HL-60 (cell line): Measurements from ENCODE around the gene TEX48.

Source experiments
- DNase-seq, 2 experiments: peaks; one replicate each; pipeline ENCODE4 v3.0.0-alpha.2; 2010 to 2020; ENCODE audit warnings: low read depth in 1 of 2, low spot score in 1 of 2
- H3K27ac ChIP-seq: fragments of 250-450 bp; sonication (Bioruptor Pico); replicated peaks from 2 replicates; pipeline ENCODE4 v1.5.1; 2020; ENCODE audit warnings: mild to moderate bottlenecking, moderate library complexity
- H3K27me3 ChIP-seq: fragments of 250-450 bp; sonication (Bioruptor Pico); 2 replicates; pipeline ENCODE4 v1.5.1; 2021; ENCODE audit warnings: mild to moderate bottlenecking, moderate library complexity; ENCODE audit not compliant: insufficient read depth, poor library complexity, severe bottlenecking
- H3K4me3 ChIP-seq: replicated peaks from 2 replicates; pipeline ENCODE4 v1.5.1; 2011; ENCODE audit warnings: mild to moderate bottlenecking, control low read depth, low read length; ENCODE audit not compliant: insufficient read depth
- GABPA ChIP-seq: IDR thresholded peaks from 2 replicates; pipeline ENCODE4 v1.6.1; 2012; ENCODE audit warnings: low read depth
- POLR2AphosphoS5 ChIP-seq: IDR thresholded peaks from 2 replicates; pipeline ENCODE4 v1.6.1; 2012; ENCODE audit warnings: low read depth
- SPI1 ChIP-seq: IDR thresholded peaks from 2 replicates; pipeline ENCODE4 v1.6.1; 2012; ENCODE audit warnings: low read depth, mild to moderate bottlenecking, borderline replicate concordance
- TF ChIP-seq, protein P1 (sequence below): IDR thresholded peaks from one replicate; pipeline ENCODE4 v1.5.1; 2011; ENCODE audit warnings: low read length, control low read depth, inconsistent platforms; ENCODE audit not compliant: insufficient read depth
- TF ChIP-seq, protein P2 (sequence below): IDR thresholded peaks from 2 replicates; pipeline ENCODE4 v1.6.1; 2012; ENCODE audit warnings: low read depth; ENCODE audit not compliant: insufficient replicate concordance

The TEX48 gene

DNA sequence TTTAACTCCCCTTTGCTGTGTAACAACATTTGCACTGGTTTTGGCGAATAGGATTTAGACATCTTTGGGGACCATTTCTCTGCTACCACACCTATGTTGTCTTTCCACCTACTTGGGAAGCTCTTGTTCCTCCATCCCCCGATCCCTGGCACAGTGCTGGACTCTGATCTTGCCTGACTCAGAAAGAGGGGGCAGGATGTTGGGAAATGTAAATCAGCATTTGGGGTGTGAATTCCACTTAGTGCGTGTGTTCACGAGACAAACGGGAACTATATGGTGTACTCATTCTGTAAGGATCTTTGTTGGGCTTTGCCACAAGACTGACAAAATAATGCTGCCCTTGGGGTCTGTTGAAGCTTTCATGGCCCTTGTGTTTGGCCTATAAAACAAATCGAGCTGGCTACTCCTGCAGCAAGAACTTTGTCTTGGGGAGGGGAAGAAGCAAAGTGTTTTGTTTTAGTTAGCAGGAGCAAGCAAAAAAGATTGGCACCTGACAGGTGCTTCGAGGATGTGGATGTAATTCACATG lies 52.4 kb downstream of the TEX48 start:
- Histone ChIP-seq H3K27ac (no peak overlapping the region), H3K27me3 (no peaks in the 10 kb centered on the region), H3K4me3 (no peak overlapping the region)
- no peak for TF ChIP-seq POLR2AphosphoS5
- no peak for TF ChIP-seq SPI1
- TF ChIP-seq, protein P1, sequence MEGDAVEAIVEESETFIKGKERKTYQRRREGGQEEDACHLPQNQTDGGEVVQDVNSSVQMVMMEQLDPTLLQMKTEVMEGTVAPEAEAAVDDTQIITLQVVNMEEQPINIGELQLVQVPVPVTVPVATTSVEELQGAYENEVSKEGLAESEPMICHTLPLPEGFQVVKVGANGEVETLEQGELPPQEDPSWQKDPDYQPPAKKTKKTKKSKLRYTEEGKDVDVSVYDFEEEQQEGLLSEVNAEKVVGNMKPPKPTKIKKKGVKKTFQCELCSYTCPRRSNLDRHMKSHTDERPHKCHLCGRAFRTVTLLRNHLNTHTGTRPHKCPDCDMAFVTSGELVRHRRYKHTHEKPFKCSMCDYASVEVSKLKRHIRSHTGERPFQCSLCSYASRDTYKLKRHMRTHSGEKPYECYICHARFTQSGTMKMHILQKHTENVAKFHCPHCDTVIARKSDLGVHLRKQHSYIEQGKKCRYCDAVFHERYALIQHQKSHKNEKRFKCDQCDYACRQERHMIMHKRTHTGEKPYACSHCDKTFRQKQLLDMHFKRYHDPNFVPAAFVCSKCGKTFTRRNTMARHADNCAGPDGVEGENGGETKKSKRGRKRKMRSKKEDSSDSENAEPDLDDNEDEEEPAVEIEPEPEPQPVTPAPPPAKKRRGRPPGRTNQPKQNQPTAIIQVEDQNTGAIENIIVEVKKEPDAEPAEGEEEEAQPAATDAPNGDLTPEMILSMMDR = no peak
- TF ChIP-seq, protein P2, sequence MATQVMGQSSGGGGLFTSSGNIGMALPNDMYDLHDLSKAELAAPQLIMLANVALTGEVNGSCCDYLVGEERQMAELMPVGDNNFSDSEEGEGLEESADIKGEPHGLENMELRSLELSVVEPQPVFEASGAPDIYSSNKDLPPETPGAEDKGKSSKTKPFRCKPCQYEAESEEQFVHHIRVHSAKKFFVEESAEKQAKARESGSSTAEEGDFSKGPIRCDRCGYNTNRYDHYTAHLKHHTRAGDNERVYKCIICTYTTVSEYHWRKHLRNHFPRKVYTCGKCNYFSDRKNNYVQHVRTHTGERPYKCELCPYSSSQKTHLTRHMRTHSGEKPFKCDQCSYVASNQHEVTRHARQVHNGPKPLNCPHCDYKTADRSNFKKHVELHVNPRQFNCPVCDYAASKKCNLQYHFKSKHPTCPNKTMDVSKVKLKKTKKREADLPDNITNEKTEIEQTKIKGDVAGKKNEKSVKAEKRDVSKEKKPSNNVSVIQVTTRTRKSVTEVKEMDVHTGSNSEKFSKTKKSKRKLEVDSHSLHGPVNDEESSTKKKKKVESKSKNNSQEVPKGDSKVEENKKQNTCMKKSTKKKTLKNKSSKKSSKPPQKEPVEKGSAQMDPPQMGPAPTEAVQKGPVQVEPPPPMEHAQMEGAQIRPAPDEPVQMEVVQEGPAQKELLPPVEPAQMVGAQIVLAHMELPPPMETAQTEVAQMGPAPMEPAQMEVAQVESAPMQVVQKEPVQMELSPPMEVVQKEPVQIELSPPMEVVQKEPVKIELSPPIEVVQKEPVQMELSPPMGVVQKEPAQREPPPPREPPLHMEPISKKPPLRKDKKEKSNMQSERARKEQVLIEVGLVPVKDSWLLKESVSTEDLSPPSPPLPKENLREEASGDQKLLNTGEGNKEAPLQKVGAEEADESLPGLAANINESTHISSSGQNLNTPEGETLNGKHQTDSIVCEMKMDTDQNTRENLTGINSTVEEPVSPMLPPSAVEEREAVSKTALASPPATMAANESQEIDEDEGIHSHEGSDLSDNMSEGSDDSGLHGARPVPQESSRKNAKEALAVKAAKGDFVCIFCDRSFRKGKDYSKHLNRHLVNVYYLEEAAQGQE = no peak
- no peak for TF ChIP-seq GABPA
- DNase-seq = no peak

DNA sequence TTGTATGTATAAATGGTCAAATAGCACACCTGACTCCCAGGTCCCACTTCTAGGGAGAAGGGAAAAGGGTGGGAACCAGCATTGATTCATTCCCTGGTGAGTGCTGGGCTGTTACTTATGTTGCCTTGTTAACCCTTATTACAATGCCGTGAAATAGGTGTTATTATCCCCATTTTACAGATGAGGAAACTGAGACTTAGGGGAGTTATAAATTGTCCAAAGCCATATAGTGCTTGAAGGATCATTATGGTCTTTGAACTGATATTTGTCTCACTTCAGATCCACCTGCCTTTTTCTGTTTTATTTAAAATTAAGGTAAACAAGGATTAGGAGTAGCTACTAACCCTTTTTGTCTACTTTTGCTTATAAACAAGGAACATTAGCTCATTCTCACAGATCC lies 54.4 kb downstream of the TEX48 start:
- H3K27me3 ChIP-seq = no peaks in the 10 kb centered on the region
- H3K27ac ChIP-seq = no peak overlapping the region
- DNase-seq = no peak
- TF ChIP-seq SPI1 = no peak
- TF ChIP-seq POLR2AphosphoS5 = no peak
- TF ChIP-seq GABPA = no peak
- TF ChIP-seq, protein P1 = no peak
- TF ChIP-seq, protein P2 = no peak
- no peak overlapping the region for H3K4me3 ChIP-seq

GRCh38 chr9:114626415-114627020 lies 55.5 kb downstream of the TEX48 start:
- Histone ChIP-seq H3K27me3 (no peaks in the 10 kb centered on the region), H3K27ac (no peak overlapping the region), H3K4me3 (no peak overlapping the region)
- TF ChIP-seq POLR2AphosphoS5 (no peak), SPI1 (no peak), GABPA (no peak)
- TF ChIP-seq, protein P2 = no peak
- TF ChIP-seq, protein P1 = no peak
- DNase-seq = no peak
